A549 (cell line): Measurements from ENCODE around the gene HNRNPA0. TPM values are rescaled to one million over a fixed set of nuclear protein-coding genes. Genes with fewer than 3 reads are reported as not detected.

Source experiments
- ATAC-seq, 2 experiments: fragments of 200-7000 bp in 1 of 2; fragments of >200 bp in 1 of 2; cut with Nextera tagmentation in 1 of 2; cut with Tn5 transposase in 1 of 2; 3 replicates each; pipeline versions ENCODE4 v1.8.0 to v1.9.1; 2018 to 2020; ENCODE audit warnings: mild to moderate bottlenecking in 1 of 2, moderate library complexity in 1 of 2
- CTCF ChIA-PET: fragments of 300-600 bp; sonication (Branson Sonifier 250); formaldehyde crosslinking; extraction: SDS; loops from one replicate; lab custom pipeline; 2021; ENCODE audit warnings: antibody characterized with exemption, inconsistent platforms; lab: Yijun Ruan, JAX
- POLR2A ChIA-PET: fragments of 350-600 bp; formaldehyde crosslinking; extraction: SDS; loops from one replicate; lab custom pipeline; 2021; ENCODE audit warnings: antibody characterized with exemption, inconsistent platforms; lab: Yijun Ruan, JAX
- DNase-seq, 2 experiments: peaks; one replicate each; pipeline versions ENCODE4 v3.0.0 to v3.0.0-alpha.2; 2011 to 2016; ENCODE audit warnings: low read depth in 1 of 2, low spot score in 1 of 2
- FAIRE-seq: peaks from 2 replicates; lab custom pipeline; 2011; peaks lifted over from hg19 to GRCh38; lab: Jason Lieb, UNC
- H3K27ac ChIP-seq, 2 experiments: fragments of >200 bp; sonication (Bioruptor Twin); formaldehyde crosslinking; 3 replicates each; pipeline ENCODE4 v1.5.1; 2016 to 2017
- H3K4me1 ChIP-seq: fragments of >200 bp; sonication (Bioruptor Twin); formaldehyde crosslinking; 3 replicates; pipeline ENCODE4 v1.6.1; 2016
- H3K4me2 ChIP-seq: fragments of >200 bp; sonication (Bioruptor Twin); formaldehyde crosslinking; 3 replicates; pipeline ENCODE4 v1.6.1; 2016
- H3K4me3 ChIP-seq: fragments of >200 bp; sonication (Bioruptor Twin); formaldehyde crosslinking; 3 replicates; pipeline ENCODE4 v1.5.1; 2016
- H3K9me3 ChIP-seq: fragments of >200 bp; sonication (Bioruptor Twin); formaldehyde crosslinking; 3 replicates; pipeline ENCODE4 v1.6.1; 2016
- BHLHE40 ChIP-seq: IDR thresholded peaks from 2 replicates; pipeline ENCODE4 v1.6.1; 2012; ENCODE audit warnings: low read depth, low read length, inconsistent platforms
- CBX2 ChIP-seq: fragments of 200-600 bp; sonication (generic); IDR thresholded peaks from 2 replicates; pipeline ENCODE4 v1.6.1; 2016; ENCODE audit warnings: low read depth, mild to moderate bottlenecking, borderline replicate concordance
- EP300 ChIP-seq, 2 experiments: fragments of >200 bp; sonication (Bioruptor Twin); formaldehyde crosslinking; IDR thresholded peaks; 2 replicates in 1 of 2; 3 replicates in 1 of 2; pipeline ENCODE4 v1.6.1; 2016 to 2017
- ESRRA ChIP-seq: fragments of 150-350 bp; IDR thresholded peaks from 2 replicates; pipeline ENCODE4 v1.6.1; 2014; ENCODE audit warnings: mild to moderate bottlenecking, low read length, borderline replicate concordance
- FOXS1 ChIP-seq: fragments of 250-450 bp; sonication (Bioruptor Pico); IDR thresholded peaks from 2 replicates; pipeline ENCODE4 v1.5.0; 2020; ENCODE audit warnings: mild to moderate bottlenecking, moderate library complexity
- GATA3 ChIP-seq: IDR thresholded peaks from 2 replicates; pipeline ENCODE4 v1.6.1; 2012; ENCODE audit warnings: borderline replicate concordance
- MAFK ChIP-seq: fragments of 450-650 bp; IDR thresholded peaks from 2 replicates; pipeline ENCODE4 v1.6.1; 2014; ENCODE audit not compliant: partially characterized antibody
- NFE2L2 ChIP-seq: fragments of 150-350 bp; conservative IDR thresholded peaks from 2 replicates; pipeline ENCODE4 v1.6.1; 2014; ENCODE audit warnings: low read length
- NR3C1 ChIP-seq: fragments of >200 bp; sonication (Bioruptor Twin); formaldehyde crosslinking; IDR thresholded peaks from 3 replicates; pipeline ENCODE4 v1.6.1; 2017
- POLR2AphosphoS2 ChIP-seq: conservative IDR thresholded peaks from 2 replicates; pipeline ENCODE4 v1.6.1; 2012; ENCODE audit warnings: low read length, improper control_type of control experiment, inconsistent platforms
- RAD21 ChIP-seq, 2 experiments: fragments of >200 bp in 1 of 2; sonication (Bioruptor Twin) in 1 of 2; formaldehyde crosslinking in 1 of 2; IDR thresholded peaks in 1 of 2; conservative IDR thresholded peaks in 1 of 2; 2 replicates in 1 of 2; 3 replicates in 1 of 2; pipeline ENCODE4 v1.6.1; 2012 to 2018; ENCODE audit warnings: inconsistent platforms in 1 of 2
- SMC3 ChIP-seq: fragments of >200 bp; sonication (Bioruptor Twin); formaldehyde crosslinking; IDR thresholded peaks from 3 replicates; pipeline ENCODE4 v1.6.1; 2018; ENCODE audit warnings: inconsistent platforms
- WGBS: methylation state at CpG from one replicate; pipeline ENCODE4 v1.1.6; 2017; ENCODE audit errors: missing lambda C conversion rate; 5-methylcytosine and 5-hydroxymethylcytosine counted together
- polyA plus RNA-seq, 4 experiments: library from polyadenylated mRNA; depleted of rRNA in 3 of 4; stranded (reverse); fragments of >200 nt; fragmentation: RNase III in 1 of 4; extraction: RNeasy Plus Mini Kit Qiagen cat#74134 plus additional on column Dnase treatment in 1 of 4; gene quantifications; 2 replicates in 3 of 4; 3 replicates in 1 of 4; pipeline ENCODE4 v1.2.3, GENCODE V29; 2011 to 2017
- TF ChIP-seq, protein P1 (sequence below): IDR thresholded peaks from 2 replicates; pipeline ENCODE4 v1.6.1; 2012; ENCODE audit warnings: low read depth, borderline replicate concordance
- TF ChIP-seq, protein P2 (sequence below): IDR thresholded peaks from 2 replicates; pipeline ENCODE4 v1.6.1; 2012
- TF ChIP-seq, protein P3 (sequence below): fragments of >200 bp; sonication (Bioruptor Twin); formaldehyde crosslinking; IDR thresholded peaks from 3 replicates; pipeline ENCODE4 v1.5.1; 2016
- TF ChIP-seq, protein P4 (sequence below): fragments of 200-600 bp; sonication (generic); IDR thresholded peaks from 2 replicates; pipeline ENCODE4 v1.6.1; 2016; ENCODE audit warnings: antibody characterized with exemption, mild to moderate bottlenecking, moderate library complexity
- TF ChIP-seq, protein P5 (sequence below): fragments of 250-450 bp; sonication (Bioruptor Pico); IDR thresholded peaks from 2 replicates; pipeline ENCODE4 v1.5.0; 2021; ENCODE audit warnings: mild to moderate bottlenecking, moderate library complexity, borderline replicate concordance
- TF ChIP-seq, protein P6 (sequence below): fragments of 250-450 bp; sonication (Bioruptor Pico); IDR thresholded peaks from 2 replicates; pipeline ENCODE4 v1.5.0; 2020; ENCODE audit warnings: low read depth, mild to moderate bottlenecking, moderate library complexity

Gene HNRNPA0
- polyA plus RNA-seq, 2 of the 4 experiments (the other 2 are of a cell fraction): 17.0 to 49.4 TPM

DNA sequence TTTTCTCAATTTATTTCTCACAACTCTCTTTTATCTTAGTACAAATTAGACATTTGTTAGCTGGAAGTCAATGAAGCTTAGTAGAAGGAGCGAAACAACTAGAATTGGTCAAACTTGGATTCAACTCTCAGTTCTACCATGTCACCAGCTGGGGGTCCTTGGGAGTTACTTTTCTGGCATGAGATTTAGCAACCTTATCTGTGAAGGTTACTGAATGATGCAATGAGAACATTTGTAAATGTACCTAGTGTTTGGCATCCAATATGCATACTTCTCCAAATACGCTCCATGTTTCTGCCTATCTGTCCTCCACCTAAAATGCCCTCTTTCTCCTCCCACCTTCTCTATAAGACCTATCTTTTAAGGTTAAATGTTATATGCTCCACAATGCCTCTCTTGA is 6.3 kb downstream of the HNRNPA0 start:
- DNase-seq: no peak
- TF ChIP-seq MAFK (no peak), CBX2 (no peak), POLR2AphosphoS2 (no peak)
- H3K4me3 ChIP-seq: no peak overlapping the region
- no peak for FAIRE-seq
- no peak overlapping the region for H3K27ac ChIP-seq
- no peak for ATAC-seq
- peaks cover 19% of the 10 kb centered on the region for H3K4me1 ChIP-seq
- no peak overlapping the region for H3K4me2 ChIP-seq
- 88% methylated on average over 2 of the region's 2 CpGs for WGBS
- H3K9me3 ChIP-seq: no peaks in the 10 kb centered on the region
- ChIA-PET CTCF (interaction anchor here (1.6 to 2.9 kb wide), 3 partner anchors 31 to 118 kb away, joined by 5 to 16 read pairs (median 15); no protein-coding TSS in a partner anchor), POLR2A (no interaction called here)

DNA sequence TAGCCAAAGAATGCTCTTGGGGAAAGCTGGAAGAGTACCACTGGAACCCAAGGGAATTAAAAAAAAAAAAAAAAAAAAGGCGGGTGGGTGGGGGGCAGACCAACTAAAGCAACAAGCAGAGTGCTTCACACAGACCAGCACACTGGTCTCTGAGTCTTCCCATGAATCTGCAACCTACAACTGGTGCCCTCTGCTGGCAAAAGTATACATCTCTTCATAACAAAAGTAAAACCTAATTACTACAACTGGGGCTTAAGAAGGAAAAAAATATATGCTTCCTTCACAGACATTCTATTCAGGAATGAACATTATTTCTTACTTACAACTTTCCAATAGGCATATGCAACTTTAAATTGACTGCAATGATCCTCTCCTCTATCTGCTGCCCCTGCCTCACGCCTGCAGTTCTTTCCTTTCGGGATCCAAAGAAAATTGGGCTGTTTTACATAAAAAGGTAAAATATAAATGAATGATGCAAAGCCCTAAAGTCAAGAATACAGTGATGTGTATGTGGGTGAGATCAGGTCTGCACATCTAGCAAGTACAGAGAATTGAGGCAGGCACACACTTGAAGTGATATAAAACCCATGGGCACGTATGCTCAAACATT is 11.0 kb downstream of the HNRNPA0 start:
- Histone ChIP-seq H3K4me1 (no peaks in the 10 kb centered on the region), H3K4me3 (no peak overlapping the region), H3K9me3 (peaks cover 7% of the 10 kb centered on the region; the same call in 2 of the 3 replicates), H3K4me2 (no peak overlapping the region), H3K27ac (no peak overlapping the region)
- peak; percentile 89 to 91 for ATAC-seq
- TF ChIP-seq NR3C1: no peak
- no peak for TF ChIP-seq ESRRA
- TF ChIP-seq RAD21 (conservative IDR thresholded peaks at IDR 0.05 in 1 of 2, IDR thresholded peaks at IDR 0.05 in 1 of 2): peak; percentile 67 to 69
- TF ChIP-seq BHLHE40: no peak
- TF ChIP-seq, protein P1, sequence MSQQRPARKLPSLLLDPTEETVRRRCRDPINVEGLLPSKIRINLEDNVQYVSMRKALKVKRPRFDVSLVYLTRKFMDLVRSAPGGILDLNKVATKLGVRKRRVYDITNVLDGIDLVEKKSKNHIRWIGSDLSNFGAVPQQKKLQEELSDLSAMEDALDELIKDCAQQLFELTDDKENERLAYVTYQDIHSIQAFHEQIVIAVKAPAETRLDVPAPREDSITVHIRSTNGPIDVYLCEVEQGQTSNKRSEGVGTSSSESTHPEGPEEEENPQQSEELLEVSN: no peak
- TF ChIP-seq EP300 (IDR thresholded peaks at IDR 0.05): no peak
- TF ChIP-seq, protein P2, sequence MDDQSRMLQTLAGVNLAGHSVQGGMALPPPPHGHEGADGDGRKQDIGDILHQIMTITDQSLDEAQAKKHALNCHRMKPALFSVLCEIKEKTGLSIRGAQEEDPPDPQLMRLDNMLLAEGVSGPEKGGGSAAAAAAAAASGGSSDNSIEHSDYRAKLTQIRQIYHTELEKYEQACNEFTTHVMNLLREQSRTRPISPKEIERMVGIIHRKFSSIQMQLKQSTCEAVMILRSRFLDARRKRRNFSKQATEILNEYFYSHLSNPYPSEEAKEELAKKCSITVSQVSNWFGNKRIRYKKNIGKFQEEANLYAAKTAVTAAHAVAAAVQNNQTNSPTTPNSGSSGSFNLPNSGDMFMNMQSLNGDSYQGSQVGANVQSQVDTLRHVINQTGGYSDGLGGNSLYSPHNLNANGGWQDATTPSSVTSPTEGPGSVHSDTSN: no peak
- TF ChIP-seq, protein P3, sequence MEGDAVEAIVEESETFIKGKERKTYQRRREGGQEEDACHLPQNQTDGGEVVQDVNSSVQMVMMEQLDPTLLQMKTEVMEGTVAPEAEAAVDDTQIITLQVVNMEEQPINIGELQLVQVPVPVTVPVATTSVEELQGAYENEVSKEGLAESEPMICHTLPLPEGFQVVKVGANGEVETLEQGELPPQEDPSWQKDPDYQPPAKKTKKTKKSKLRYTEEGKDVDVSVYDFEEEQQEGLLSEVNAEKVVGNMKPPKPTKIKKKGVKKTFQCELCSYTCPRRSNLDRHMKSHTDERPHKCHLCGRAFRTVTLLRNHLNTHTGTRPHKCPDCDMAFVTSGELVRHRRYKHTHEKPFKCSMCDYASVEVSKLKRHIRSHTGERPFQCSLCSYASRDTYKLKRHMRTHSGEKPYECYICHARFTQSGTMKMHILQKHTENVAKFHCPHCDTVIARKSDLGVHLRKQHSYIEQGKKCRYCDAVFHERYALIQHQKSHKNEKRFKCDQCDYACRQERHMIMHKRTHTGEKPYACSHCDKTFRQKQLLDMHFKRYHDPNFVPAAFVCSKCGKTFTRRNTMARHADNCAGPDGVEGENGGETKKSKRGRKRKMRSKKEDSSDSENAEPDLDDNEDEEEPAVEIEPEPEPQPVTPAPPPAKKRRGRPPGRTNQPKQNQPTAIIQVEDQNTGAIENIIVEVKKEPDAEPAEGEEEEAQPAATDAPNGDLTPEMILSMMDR: peak; percentile 77
- no peak for TF ChIP-seq MAFK
- TF ChIP-seq SMC3: peak; percentile 80
- ChIA-PET POLR2A (interaction anchor here (0.6 to 1.0 kb wide), 3 partner anchors 9 to 182 kb away, joined by 3 read pairs; no protein-coding TSS in a partner anchor), CTCF (interaction anchor here (0.5 to 9.5 kb wide), 50 partner anchors 9 to 1128 kb away, joined by 3 to 135 read pairs (median 4); partner anchors contain the start of gene HNRNPA0)
- no peak for FAIRE-seq
- DNase-seq: peak; percentile 48 to 77
- WGBS: 69% methylated on average over 4 of the region's 4 CpGs

DNA sequence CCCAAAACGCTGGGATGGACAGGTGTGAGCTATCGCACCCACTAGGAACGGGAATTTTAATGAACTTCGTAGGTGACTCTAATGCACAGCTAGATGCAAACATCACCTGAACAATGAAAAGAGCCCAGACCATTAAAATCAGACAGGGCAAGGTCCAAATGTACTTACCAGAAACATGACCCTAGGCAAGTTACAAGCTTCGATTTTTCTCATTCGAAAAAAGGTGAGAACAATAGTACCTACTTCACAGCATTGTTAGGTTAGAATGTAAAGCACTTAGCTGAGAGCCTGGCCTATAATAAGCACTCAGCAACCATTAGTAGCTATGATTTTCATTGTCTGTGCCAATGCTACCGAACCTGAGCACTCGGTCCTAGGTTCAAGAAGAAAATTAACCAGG is 12.4 kb downstream of the HNRNPA0 start:
- ATAC-seq (no peak), DNase-seq (no peak), FAIRE-seq (no peak)
- TF ChIP-seq GATA3 (no peak), RAD21 (conservative IDR thresholded peaks at IDR 0.05 in 1 of 2, IDR thresholded peaks at IDR 0.05 in 1 of 2) (no peak), FOXS1 (CRISPR knock-in tag) (no peak), NFE2L2 (no peak), SMC3 (no peak)
- TF ChIP-seq, protein P4, sequence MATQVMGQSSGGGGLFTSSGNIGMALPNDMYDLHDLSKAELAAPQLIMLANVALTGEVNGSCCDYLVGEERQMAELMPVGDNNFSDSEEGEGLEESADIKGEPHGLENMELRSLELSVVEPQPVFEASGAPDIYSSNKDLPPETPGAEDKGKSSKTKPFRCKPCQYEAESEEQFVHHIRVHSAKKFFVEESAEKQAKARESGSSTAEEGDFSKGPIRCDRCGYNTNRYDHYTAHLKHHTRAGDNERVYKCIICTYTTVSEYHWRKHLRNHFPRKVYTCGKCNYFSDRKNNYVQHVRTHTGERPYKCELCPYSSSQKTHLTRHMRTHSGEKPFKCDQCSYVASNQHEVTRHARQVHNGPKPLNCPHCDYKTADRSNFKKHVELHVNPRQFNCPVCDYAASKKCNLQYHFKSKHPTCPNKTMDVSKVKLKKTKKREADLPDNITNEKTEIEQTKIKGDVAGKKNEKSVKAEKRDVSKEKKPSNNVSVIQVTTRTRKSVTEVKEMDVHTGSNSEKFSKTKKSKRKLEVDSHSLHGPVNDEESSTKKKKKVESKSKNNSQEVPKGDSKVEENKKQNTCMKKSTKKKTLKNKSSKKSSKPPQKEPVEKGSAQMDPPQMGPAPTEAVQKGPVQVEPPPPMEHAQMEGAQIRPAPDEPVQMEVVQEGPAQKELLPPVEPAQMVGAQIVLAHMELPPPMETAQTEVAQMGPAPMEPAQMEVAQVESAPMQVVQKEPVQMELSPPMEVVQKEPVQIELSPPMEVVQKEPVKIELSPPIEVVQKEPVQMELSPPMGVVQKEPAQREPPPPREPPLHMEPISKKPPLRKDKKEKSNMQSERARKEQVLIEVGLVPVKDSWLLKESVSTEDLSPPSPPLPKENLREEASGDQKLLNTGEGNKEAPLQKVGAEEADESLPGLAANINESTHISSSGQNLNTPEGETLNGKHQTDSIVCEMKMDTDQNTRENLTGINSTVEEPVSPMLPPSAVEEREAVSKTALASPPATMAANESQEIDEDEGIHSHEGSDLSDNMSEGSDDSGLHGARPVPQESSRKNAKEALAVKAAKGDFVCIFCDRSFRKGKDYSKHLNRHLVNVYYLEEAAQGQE: no peak
- TF ChIP-seq, protein P5, sequence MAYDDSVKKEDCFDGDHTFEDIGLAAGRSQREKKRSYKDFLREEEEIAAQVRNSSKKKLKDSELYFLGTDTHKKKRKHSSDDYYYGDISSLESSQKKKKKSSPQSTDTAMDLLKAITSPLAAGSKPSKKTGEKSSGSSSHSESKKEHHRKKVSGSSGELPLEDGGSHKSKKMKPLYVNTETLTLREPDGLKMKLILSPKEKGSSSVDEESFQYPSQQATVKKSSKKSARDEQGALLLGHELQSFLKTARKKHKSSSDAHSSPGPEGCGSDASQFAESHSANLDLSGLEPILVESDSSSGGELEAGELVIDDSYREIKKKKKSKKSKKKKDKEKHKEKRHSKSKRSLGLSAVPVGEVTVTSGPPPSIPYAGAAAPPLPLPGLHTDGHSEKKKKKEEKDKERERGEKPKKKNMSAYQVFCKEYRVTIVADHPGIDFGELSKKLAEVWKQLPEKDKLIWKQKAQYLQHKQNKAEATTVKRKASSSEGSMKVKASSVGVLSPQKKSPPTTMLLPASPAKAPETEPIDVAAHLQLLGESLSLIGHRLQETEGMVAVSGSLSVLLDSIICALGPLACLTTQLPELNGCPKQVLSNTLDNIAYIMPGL (CRISPR knock-in tag): no peak
- TF ChIP-seq, protein P6, sequence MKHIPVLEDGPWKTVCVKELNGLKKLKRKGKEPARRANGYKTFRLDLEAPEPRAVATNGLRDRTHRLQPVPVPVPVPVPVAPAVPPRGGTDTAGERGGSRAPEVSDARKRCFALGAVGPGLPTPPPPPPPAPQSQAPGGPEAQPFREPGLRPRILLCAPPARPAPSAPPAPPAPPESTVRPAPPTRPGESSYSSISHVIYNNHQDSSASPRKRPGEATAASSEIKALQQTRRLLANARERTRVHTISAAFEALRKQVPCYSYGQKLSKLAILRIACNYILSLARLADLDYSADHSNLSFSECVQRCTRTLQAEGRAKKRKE: no peak
- H3K9me3 ChIP-seq: peaks cover 10% of the 10 kb centered on the region; the same call in 2 of the 3 replicates
- ChIA-PET POLR2A (interaction anchor here (1.3 kb wide), 1 partner anchor 12 kb away, joined by 4 read pairs; no protein-coding TSS in a partner anchor), CTCF (interaction anchor here (0.6 to 9.5 kb wide), 21 partner anchors 10 to 391 kb away, joined by 3 to 135 read pairs (median 6); partner anchors contain the start of gene HNRNPA0)
- H3K4me1 ChIP-seq: no peaks in the 10 kb centered on the region
- WGBS: 34% methylated on average over 8 of the region's 8 CpGs
- H3K27ac ChIP-seq: no peak overlapping the region
- H3K4me3 ChIP-seq: no peak overlapping the region
- no peak overlapping the region for H3K4me2 ChIP-seq
